ENCODE measurements around the gene BTBD2.
"Not testable (repeated sequence)": the region's sequence is repeated elsewhere in the genome, so short reads cannot be mapped to it uniquely, and the experiment has no call there.

BTBD2 gene

GRCh38 chr19:2039959-2040646 lies 24.6 kb upstream of the BTBD2 start:
- DNase-seq (ENCODE audit: low read depth): no peak

DNA sequence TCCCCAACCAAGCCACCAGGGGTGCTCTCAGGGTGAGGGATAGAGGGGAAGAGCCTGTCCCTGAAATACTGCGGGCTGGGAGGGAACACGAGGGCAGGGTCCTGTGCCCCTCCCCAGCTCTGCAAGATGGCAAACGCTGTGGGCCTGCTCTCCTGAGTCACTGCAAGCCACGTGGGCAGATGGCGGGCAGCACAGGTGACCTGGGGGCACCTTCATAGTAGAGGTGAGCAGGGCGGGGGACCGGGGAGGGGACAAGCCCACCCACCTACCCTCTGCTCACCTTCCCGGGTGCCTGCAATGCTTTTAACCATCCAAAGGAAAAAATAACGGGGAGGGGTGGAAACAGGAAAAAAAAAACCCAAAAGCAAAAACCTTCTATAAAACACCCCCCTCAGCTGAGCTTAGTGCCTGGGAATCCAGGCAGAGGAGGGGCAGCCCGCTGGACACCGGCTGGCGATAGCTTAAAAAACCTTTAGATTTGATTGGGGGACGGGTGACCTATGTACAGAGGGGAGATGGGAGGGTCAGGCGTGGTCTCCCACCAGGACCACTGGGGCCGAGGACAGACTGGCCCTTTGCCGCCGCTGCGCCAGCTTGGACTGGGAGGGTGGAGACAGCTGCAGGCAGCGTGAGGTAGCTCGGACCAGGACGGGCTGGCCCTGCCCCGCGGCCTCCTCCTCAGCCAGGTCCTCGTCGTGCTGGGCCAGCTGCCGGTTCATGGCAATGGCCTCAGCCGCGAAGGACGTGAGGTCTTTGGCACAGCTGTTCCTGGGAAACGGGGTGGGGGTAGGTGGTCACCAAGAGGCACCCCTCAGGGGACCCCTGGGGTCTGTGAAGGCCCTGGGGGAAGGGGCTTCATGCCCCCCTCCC lies 23.8 kb upstream of the BTBD2 start:
- DNase-seq (ENCODE audit: low read depth): no peak

GRCh38 chr19:2038284-2039088 lies 23.0 kb upstream of the BTBD2 start:
- DNase-seq (ENCODE audit: low read depth): no peak

DNA sequence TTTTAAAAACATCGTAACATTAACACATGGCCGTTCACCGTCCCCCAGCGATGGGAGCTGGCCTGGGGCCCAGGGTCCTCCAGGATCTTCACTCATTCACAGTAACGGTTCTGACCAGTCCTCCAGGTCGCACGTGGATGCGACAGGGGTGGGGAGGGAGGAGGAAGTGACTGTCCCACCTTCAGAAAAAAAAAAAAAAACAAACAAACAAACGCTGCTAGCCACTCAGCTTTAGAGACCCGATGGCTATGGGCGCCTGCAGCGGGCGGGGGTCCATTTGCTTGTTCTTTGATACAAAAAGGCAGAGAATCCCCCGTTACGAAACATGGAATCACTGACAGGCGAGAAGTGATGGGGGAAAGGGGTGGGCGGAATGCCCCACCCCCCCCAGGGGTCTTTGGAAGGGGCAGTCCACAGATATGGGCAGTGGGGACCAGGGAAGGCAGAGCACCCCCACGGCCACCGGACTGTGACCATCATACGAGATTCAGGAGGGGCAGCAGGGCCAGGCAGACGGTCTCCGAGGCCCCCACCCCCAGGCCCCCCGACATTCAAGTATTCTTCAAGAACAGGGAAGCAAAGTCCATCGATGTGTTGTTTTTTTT lies 22.2 kb upstream of the BTBD2 start:
- no peak for DNase-seq (ENCODE audit: low read depth)

GRCh38 chr19:2036424-2036823 lies 20.9 kb upstream of the BTBD2 start:
- DNase-seq (ENCODE audit: low read depth): no peak

- no peak for DNase-seq (ENCODE audit: low read depth)
Observed at GRCh38 chr19:2035590-2035991, 20.1 kb upstream of the BTBD2 start.

DNA sequence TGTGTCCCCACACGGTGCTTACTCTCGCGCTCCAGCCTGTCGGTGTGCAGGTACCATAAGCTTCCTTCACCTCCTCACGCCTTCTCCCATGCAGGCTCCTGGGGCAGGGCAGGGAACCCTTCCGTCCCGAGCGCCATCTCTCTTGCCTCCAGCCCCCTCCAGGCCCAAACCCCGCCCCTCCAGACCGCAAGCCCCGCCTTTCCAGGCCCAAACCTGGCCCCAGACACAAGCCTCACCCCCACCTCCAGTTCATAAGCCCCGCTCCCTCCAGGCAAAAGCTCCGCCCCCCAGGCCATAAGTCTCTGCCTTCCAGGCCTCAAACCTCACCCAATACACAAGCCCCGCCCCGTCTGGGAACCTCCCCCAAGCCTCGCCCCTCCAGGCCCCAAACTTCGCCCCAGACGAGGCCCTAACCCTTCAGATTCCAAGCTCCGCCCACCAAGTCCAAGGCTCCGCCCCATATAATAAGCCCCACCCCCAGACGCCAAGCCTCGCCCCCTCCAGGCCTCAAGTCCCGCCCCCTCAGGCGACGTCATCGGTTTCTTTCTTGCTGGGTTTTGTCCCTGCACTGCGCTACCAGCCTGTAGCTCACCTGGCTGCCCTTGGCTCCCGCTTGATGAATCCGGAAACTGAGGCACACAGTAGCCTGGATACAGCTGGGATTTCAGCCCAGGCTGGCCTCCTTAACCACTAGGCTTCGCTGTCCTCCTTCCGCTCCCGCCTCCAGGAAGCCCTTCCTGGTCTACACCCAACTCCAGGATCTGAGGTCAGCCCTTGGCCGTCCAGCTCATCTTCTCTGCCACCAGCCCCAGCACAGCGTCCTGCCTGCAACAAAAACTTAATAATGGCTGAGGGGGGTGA lies 19.4 kb upstream of the BTBD2 start:
- peak; percentile 35 for DNase-seq (ENCODE audit: low read depth)

GRCh38 chr19:2034253-2034652 lies 18.7 kb upstream of the BTBD2 start:
- not testable (repeated sequence) for DNase-seq (ENCODE audit: low read depth)

- no peak for DNase-seq (ENCODE audit: low read depth)
Observed at GRCh38 chr19:2033825-2034159, 18.3 kb upstream of the BTBD2 start.

- no peak for DNase-seq (ENCODE audit: low read depth)
Observed at GRCh38 chr19:2033115-2033824, 17.8 kb upstream of the BTBD2 start.

DNA sequence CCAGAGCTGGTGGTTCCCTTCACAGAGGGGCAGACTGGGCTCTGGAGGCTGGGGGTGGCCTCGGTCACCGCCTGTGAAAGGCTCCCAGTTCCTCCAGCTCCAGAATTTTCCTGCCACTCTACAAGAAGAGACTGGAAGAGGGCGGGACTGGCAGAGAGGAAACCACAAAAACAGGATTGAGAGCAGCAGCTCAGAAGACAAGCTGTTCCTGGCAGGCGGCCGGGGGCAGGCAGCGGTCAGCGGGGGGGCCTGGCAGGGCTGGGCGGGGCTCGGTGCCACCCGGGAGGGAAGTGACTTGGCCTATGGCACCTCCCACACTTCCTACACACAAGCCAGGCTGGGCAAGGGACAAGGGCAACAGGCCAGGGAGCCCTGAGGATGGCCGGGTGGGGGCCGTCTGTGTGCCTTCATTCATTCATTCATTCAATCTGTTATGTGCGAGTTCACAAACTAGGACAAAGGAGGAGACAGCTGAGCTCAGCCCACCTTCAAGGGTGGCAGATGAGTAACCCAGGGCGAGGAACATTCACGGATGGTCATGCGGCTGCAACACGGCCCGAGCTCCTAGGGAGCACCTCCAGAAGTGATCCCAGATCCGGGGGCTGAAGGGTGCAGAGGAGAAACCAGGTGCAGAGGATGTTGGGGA lies 16.9 kb upstream of the BTBD2 start:
- no peak for DNase-seq (ENCODE audit: low read depth)

DNA sequence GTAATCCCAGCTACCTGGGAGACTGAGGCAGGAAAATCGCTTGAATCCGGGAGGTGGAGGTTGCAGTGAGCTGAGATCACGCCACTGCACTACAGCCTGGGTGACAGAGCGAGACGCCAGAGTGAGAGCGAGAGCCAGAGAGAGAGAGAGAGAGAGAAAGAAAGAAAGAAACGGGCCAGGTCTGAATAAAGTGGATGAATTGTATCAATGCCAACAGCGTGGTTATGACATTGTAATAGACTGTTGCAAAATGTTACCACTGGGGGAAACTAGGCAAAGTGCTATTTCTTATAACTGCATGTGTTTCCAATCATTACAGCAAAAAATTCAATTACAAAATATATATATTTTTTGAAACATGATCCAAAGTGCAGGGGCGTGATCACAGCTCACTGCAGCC lies 11.8 kb upstream of the BTBD2 start:
- no peak for DNase-seq (ENCODE audit: low read depth)

DNA sequence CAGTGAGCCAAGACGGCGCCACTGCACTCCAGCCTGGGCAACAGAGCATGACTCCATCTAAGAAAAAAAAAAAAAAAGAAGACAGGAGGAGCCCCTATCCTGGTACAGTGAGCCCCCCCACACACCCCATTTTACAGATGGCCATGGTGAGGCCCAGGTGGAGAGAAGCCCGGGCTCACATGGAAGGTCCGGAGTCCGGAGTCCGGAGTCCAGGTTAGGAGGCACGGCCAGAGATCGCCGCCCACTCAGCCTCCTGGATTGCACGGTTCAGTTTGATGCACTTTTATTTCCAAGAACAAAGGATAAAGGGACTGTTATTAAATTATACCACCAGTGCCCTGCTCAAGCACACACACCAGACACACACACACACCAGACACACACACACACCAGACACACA lies 11.3 kb upstream of the BTBD2 start:
- no peak for DNase-seq (ENCODE audit: low read depth)

GRCh38 chr19:2022289-2022688 lies 6.8 kb upstream of the BTBD2 start:
- no peak for DNase-seq (ENCODE audit: low read depth)

- no peak for DNase-seq (ENCODE audit: low read depth)
Observed at GRCh38 chr19:2021453-2022140, 6.1 kb upstream of the BTBD2 start.

DNA sequence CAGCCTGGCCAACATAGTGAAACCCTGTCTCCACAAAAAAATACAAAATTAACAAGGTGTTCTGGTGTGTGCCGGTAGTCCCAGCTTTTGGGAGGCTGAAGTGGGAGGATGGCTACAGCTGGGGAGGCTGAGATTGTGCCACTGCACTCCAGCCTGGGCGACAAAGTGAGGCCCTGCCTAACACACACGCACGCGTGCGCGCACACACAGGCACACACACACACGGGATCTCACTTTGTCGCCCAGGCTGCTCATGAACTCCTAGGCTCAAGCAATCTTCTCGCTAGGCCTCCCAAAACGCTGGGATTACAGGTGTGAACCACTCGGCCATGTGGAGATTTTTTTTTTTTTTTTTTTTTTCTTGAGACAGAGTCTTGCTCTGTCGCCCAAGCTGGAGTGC lies 3.2 kb upstream of the BTBD2 start:
- DNase-seq (ENCODE audit: low read depth): no peak

DNA sequence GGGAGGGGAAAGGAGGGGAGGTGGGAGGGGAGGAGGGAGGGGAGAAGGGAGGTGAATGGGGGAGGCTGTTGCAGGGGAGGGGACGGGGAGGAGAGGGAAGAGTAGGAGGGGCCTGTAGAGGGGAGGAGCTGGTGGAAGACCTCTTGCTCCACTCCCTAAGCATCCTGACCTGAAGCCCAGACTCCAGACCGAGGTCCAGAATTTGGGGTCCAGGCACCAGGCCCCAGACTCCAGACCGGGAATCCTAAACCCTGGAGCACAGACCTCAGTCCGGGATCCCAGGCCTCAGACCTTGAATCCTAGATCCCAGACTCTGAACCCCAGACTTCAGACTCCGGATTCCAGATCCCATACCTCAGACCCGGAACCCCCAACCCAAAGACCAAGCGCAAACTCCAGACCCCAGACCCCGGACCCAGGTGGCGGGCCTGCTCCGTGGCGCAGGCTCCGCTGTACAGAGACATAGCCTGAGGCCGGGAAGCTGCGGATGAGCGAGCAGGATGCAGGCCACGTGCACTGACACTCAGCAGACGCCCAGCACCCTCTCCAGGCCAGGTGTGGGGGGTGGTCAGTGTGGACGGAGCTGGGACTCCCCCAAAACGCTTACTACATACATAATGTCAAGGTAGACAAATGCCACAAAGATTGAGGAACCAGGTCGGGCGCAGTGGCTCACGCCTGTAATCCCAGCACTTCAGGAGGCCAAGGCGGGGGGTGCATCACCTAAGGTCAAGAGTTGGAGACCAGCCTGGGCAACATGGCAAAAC lies 710 bp upstream of the BTBD2 start:
- DNase-seq (ENCODE audit: low read depth): no peak

DNA sequence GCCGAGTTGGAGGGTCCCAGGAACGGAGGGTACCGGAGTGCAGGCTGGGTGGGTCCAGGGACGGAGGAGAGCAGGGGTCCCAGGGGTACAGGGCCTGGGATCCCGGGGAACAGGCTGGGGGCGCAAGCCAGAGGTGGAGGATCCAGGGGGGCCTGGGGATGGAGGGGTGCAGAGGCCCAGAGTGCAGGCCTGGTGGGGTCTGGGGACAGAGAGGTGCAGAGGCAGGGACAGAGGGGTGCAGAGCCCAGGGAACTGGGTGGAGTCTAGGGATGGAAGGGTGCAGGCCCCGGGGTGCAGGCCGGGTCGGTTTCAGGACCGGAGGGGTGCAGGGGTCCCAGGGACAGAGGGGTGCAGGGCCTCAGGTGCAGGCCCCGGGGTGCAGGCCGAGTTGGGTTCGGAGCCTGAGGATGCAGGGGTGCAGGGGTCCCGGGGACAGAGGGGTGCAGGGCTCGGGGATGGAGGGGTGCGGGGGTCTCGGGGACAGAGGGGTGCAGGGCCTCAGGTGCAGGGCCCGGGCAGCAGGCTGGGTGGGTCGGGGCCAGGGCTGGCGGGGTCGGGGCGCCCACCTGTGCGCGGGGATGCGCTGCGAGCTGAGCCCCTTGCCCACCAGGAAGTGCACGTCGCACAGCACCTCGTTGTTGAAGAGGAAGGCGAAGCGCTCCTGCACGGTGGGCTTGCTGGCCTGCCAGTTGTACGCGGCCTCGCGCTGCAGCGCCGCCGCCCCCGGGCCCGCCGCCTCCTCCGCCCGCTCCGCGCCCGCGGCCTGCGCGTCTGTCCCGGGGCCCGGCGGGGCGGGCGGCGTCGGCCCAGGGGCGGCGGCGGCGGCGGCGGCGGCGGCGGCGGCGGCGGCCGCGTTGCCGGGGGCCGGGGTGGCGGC lies 545 bp downstream of the BTBD2 start:
- no peak for DNase-seq (ENCODE audit: low read depth)

Data from stimulated activated CD8-positive, alpha-beta memory T cell treated with anti-CD3 and anti-CD28 coated beads, Interleukin-15, amount 100 ng/mL, for 1 hour (primary cell).